T1000 (cell line): Measurements from ENCODE around the gene CDKL1.
"Not testable (repeated sequence)": the region's sequence is repeated elsewhere in the genome, so short reads cannot be mapped to it uniquely, and the experiment has no call there.

Experiments used
- DNase-seq: peaks from one replicate; lab custom pipeline; 2025; ENCODE audit warnings: mixed read lengths; lab: John Stamatoyannopoulos, UW

Gene CDKL1

GRCh38 chr14:50387548-50387947 is 9.1 kb downstream of the CDKL1 start:
- DNase-seq, result no peak

- no peak for DNase-seq
These were observed 13.0 kb downstream of the CDKL1 start for GRCh38 chr14:50383618-50384225.

- no peak for DNase-seq
These were observed 14.8 kb downstream of the CDKL1 start for GRCh38 chr14:50381823-50382287.

GRCh38 chr14:50381008-50381407 is 15.7 kb downstream of the CDKL1 start:
- DNase-seq, result no peak

GRCh38 chr14:50380455-50380854 is 16.2 kb downstream of the CDKL1 start:
- no peak for DNase-seq

GRCh38 chr14:50379563-50379962 is 17.1 kb downstream of the CDKL1 start:
- no peak for DNase-seq

- DNase-seq, result no peak
These were observed 19.1 kb downstream of the CDKL1 start for GRCh38 chr14:50377550-50378085.

GRCh38 chr14:50375760-50376159 is 20.9 kb downstream of the CDKL1 start:
- no peak for DNase-seq

GRCh38 chr14:50373959-50374358 is 22.7 kb downstream of the CDKL1 start:
- DNase-seq, result no peak

GRCh38 chr14:50371546-50371945 is 25.1 kb downstream of the CDKL1 start:
- DNase-seq, result no peak

GRCh38 chr14:50366589-50366988 is 30.1 kb downstream of the CDKL1 start:
- no peak for DNase-seq

- no peak for DNase-seq
These were observed 30.6 kb downstream of the CDKL1 start for GRCh38 chr14:50366115-50366514.

GRCh38 chr14:50365572-50365971 is 31.1 kb downstream of the CDKL1 start:
- DNase-seq, result not testable (repeated sequence)

GRCh38 chr14:50364792-50365191 is 31.9 kb downstream of the CDKL1 start:
- no peak for DNase-seq

GRCh38 chr14:50363714-50364111 is 33.0 kb downstream of the CDKL1 start:
- DNase-seq, result no peak

GRCh38 chr14:50362764-50363713 is 33.6 kb downstream of the CDKL1 start:
- no peak for DNase-seq

GRCh38 chr14:50361473-50362403 is 34.9 kb downstream of the CDKL1 start:
- DNase-seq, result not testable (repeated sequence)

- no peak for DNase-seq
These were observed 35.8 kb downstream of the CDKL1 start for GRCh38 chr14:50360851-50361250.

- DNase-seq, result no peak
These were observed 36.6 kb downstream of the CDKL1 start for GRCh38 chr14:50360093-50360492.

GRCh38 chr14:50359631-50360030 is 37.0 kb downstream of the CDKL1 start:
- no peak for DNase-seq

- DNase-seq, result no peak
These were observed 38.8 kb downstream of the CDKL1 start for GRCh38 chr14:50357753-50358395.
